ENCODE measurements around the gene MXRA8. TPM values are rescaled to one million over a fixed set of nuclear protein-coding genes. Genes with fewer than 3 reads are reported as not detected.

The MXRA8 gene
- total and polyA plus RNA-seq, 2 donors (not counting 3 experiments of a cell fraction or from before 2014, with no cell fraction given), result 0.82 to 1.9 TPM

DNA sequence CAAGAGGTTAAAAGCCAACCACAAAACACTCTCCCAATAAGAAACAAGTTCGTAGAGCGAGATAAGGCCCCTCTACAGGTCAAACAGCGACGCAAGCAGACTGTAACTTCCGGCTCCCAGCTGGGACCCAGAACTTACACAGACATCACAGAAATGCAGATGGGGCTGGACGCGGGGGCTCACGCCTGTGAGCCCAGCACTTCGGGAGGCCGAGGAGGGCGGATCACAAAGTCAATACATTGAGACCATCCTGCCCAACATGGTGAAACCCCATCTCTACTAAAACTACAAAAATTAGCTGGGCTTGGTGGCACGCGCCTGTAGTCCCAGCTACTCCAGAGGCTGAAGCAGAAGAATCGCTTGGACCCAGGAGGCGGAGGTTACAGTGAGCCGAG lies 29.7 kb upstream of the MXRA8 start:
- intact Hi-C loops (cut with micrococcal nuclease), result no loop called here
- peaks cover 43 to 49% of the 10 kb centered on the region in 2 experiments for H3K36me3 ChIP-seq (ENCODE audit: control insufficient read depth in 2 of 2, extremely low read depth in 1 of 2, insufficient read depth in 2 of 2, low read length in 2 of 2)
- DNase-seq (ENCODE audit: low read depth, low spot score) (no peak), FAIRE-seq (no peak)
- H3K9me3 ChIP-seq (replicated peaks; ENCODE audit: control insufficient read depth, insufficient read depth, low read length), result no peaks in the 10 kb centered on the region
- no peak overlapping the region for H3K4me2 ChIP-seq (ENCODE audit: insufficient read depth, low read length)
- no TSS peak for BruUV-seq (replicated peaks)
- H3K79me2 ChIP-seq (ENCODE audit: control insufficient read depth, insufficient read depth, low read length), result peaks cover 6% of the 10 kb centered on the region
- H3K9ac ChIP-seq (replicated peaks; ENCODE audit: extremely low read depth, insufficient read depth, low read length), result no peak overlapping the region
- no peak for TF ChIP-seq JUN (IDR thresholded peaks at IDR 0.05; ENCODE audit: borderline replicate concordance, insufficient read depth, insufficient read length, low read depth)
- no peaks in the 10 kb centered on the region for H3K4me1 ChIP-seq (ENCODE audit: control insufficient read depth, extremely low read depth, insufficient read depth, low read length)
- dilution Hi-C loops (cut with MboI; ENCODE audit: extremely low pct_ligation_motif_present, low sequenced_read_pairs), result no loop called here
- no peaks in the 10 kb centered on the region for H4K20me1 ChIP-seq (replicated peaks; ENCODE audit: control insufficient read depth, extremely low read depth, insufficient read depth, low read length)
- no peak overlapping the region for H2AFZ ChIP-seq (ENCODE audit: low read depth, low read length)
- H3K27ac ChIP-seq (ENCODE audit: insufficient read depth, low read depth, low read length), result no peak overlapping the region
- ChIA-PET CTCF (interaction anchor here (1.1 kb wide), 1 partner anchor 14 kb away, joined by 3 read pairs; no protein-coding TSS in a partner anchor), POLR2A (no interaction called here)
- no peaks in the 10 kb centered on the region for H3K27me3 ChIP-seq (ENCODE audit: control insufficient read depth in 2 of 2, insufficient read depth in 2 of 2, low read length in 2 of 2)
- H3K9me1 ChIP-seq (replicated peaks; ENCODE audit: control insufficient read depth, extremely low read depth, insufficient read depth, low read length), result no peaks in the 10 kb centered on the region
- no peak overlapping the region for H3K4me3 ChIP-seq (replicated peaks in 1 of 3; ENCODE audit: insufficient read depth in 1 of 3, low read depth in 1 of 3, low read length in 3 of 3)

DNA sequence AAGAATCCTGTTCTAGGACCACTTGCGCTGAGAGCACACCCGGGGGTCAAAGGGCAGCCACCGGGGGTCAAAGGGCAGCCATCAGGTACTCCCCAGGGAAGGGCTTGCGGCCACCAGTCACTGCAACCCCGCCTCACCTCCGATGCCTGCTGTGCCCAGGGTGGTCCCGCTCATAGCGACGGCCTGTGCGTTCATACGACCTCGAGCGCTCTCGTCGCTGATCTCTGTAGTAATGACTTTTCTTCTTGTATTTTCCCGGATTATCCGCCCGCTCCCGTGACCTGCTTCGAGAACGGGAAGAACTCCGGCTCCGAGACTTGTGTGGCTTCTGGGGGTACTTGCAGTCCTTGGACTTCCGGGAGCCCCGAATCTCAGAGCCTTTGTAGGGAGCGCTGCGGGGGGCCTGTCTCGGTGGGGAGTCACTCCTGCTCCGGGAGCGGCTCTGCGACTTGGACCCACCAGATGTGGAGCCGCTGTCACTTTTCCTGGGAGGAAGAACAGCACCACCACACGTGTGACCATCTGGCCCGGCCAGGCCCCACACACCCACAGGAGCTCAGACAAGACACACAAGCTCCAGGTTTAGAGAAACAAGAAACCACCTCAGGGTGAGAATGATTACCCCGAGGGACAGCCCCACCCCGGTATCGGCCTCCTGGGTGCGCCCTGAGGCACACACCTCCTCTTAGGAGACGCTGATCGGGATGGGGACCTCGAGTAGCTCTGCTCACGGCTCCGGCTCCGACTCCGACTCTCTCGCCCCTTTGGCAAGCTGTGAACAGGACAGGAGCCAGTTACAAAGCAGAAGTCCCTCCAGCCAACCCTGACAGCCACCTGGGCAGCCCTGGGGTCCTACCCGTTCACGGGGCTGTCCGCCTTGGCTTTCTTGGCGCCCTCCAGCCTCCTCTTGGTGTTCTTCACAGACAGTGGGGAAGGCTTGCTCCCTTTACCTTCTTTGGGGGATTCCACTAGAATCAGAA lies 29.0 kb upstream of the MXRA8 start:
- Histone ChIP-seq H2AFZ (ENCODE audit: low read depth, low read length) (no peak overlapping the region), H3K9me3 (replicated peaks; ENCODE audit: control insufficient read depth, insufficient read depth, low read length) (no peaks in the 10 kb centered on the region), H3K9me1 (replicated peaks; ENCODE audit: control insufficient read depth, extremely low read depth, insufficient read depth, low read length) (no peaks in the 10 kb centered on the region), H3K27ac (ENCODE audit: insufficient read depth, low read depth, low read length) (no peak overlapping the region), H4K20me1 (replicated peaks; ENCODE audit: control insufficient read depth, extremely low read depth, insufficient read depth, low read length) (no peaks in the 10 kb centered on the region), H3K4me1 (ENCODE audit: control insufficient read depth, extremely low read depth, insufficient read depth, low read length) (no peaks in the 10 kb centered on the region), H3K9ac (replicated peaks; ENCODE audit: extremely low read depth, insufficient read depth, low read length) (no peak overlapping the region), H3K79me2 (ENCODE audit: control insufficient read depth, insufficient read depth, low read length) (peaks cover 4% of the 10 kb centered on the region), H3K4me3 (replicated peaks in 1 of 3; ENCODE audit: insufficient read depth in 1 of 3, low read depth in 1 of 3, low read length in 3 of 3) (no peak overlapping the region), H3K36me3 (ENCODE audit: control insufficient read depth in 2 of 2, extremely low read depth in 1 of 2, insufficient read depth in 2 of 2, low read length in 2 of 2) (peaks cover 38 to 42% of the 10 kb centered on the region in 2 experiments), H3K27me3 (ENCODE audit: control insufficient read depth in 2 of 2, insufficient read depth in 2 of 2, low read length in 2 of 2) (no peaks in the 10 kb centered on the region), H3K4me2 (ENCODE audit: insufficient read depth, low read length) (no peak overlapping the region)
- intact Hi-C loops (cut with micrococcal nuclease) (no loop called here), dilution Hi-C loops (cut with MboI; ENCODE audit: extremely low pct_ligation_motif_present, low sequenced_read_pairs) (no loop called here)
- FAIRE-seq, result no peak
- CTCF ChIA-PET, result interaction anchor here (0.8 kb wide), 1 partner anchor 53 kb away, joined by 3 read pairs; no protein-coding TSS in a partner anchor
- no peak for DNase-seq (ENCODE audit: low read depth, low spot score)
- TF ChIP-seq FOS (IDR thresholded peaks at IDR 0.05; ENCODE audit: borderline replicate concordance, insufficient read depth, low read length) (no peak), POLR2AphosphoS5 (IDR thresholded peaks at IDR 0.05; ENCODE audit: insufficient read depth, low read depth, low read length) (no peak), EZH2 (IDR thresholded peaks at IDR 0.05; ENCODE audit: borderline replicate concordance, low read depth, low read length, severe bottlenecking) (no peak), JUN (IDR thresholded peaks at IDR 0.05; ENCODE audit: borderline replicate concordance, insufficient read depth, insufficient read length, low read depth) (no peak), MYC (IDR thresholded peaks at IDR 0.05; ENCODE audit: low read depth, low read length) (no peak), GATA2 (IDR thresholded peaks at IDR 0.05; ENCODE audit: insufficient read depth, insufficient read length, low read depth, low read length) (no peak), POLR2A (IDR thresholded peaks at IDR 0.05; ENCODE audit: low read depth, low read length) (no peak)
- TF ChIP-seq, protein P1, sequence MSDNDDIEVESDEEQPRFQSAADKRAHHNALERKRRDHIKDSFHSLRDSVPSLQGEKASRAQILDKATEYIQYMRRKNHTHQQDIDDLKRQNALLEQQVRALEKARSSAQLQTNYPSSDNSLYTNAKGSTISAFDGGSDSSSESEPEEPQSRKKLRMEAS (IDR thresholded peaks at IDR 0.05; ENCODE audit: insufficient read depth, insufficient read length), result no peak
- TF ChIP-seq, protein P2, sequence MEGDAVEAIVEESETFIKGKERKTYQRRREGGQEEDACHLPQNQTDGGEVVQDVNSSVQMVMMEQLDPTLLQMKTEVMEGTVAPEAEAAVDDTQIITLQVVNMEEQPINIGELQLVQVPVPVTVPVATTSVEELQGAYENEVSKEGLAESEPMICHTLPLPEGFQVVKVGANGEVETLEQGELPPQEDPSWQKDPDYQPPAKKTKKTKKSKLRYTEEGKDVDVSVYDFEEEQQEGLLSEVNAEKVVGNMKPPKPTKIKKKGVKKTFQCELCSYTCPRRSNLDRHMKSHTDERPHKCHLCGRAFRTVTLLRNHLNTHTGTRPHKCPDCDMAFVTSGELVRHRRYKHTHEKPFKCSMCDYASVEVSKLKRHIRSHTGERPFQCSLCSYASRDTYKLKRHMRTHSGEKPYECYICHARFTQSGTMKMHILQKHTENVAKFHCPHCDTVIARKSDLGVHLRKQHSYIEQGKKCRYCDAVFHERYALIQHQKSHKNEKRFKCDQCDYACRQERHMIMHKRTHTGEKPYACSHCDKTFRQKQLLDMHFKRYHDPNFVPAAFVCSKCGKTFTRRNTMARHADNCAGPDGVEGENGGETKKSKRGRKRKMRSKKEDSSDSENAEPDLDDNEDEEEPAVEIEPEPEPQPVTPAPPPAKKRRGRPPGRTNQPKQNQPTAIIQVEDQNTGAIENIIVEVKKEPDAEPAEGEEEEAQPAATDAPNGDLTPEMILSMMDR (IDR thresholded peaks at IDR 0.05; ENCODE audit: extremely low read depth in 1 of 2, insufficient read depth in 1 of 2, low read depth in 1 of 2, low read length in 2 of 2), result no peak
- BruUV-seq (replicated peaks), result no TSS peak
- POLR2A ChIA-PET, result no interaction called here

All from endothelial cell of umbilical vein (primary cell).